WTC11 (cell line): ENCODE results near the gene POF1B. TPM values are rescaled to one million over a fixed set of nuclear protein-coding genes. Genes with fewer than 3 reads are reported as not detected.
"Not testable (repeated sequence)": the region's sequence is repeated elsewhere in the genome, so short reads cannot be mapped to it uniquely, and the experiment has no call there.

ENCODE experiments used
- ATAC-seq: fragments of 200-7000 bp; cut with Tn5 transposase; 2 replicates; pipeline ENCODE4 v1.10.0; 2021; ENCODE audit warnings: mild to moderate bottlenecking, moderate library complexity
- CTCF ChIA-PET: fragments of 300-600 bp; sonication (Branson Sonifier 250); formaldehyde crosslinking; loops from one replicate; lab custom pipeline; 2021; ENCODE audit warnings: antibody characterized with exemption; lab: Charles Lee
- POLR2A ChIA-PET: fragments of 350-600 bp; sonication (Branson Sonifier 250); formaldehyde crosslinking; loops from one replicate; lab custom pipeline; 2021; ENCODE audit warnings: antibody characterized with exemption; lab: Charles Lee
- DNase-seq: peaks from one replicate; pipeline ENCODE4 v3.0.0; 2021; ENCODE audit warnings: low spot score
- H3K27ac Mint-ChIP-seq: 2 replicates; pipeline ENCODE4 v1.8.0; 2021; ENCODE audit warnings: mixed read lengths
- H3K27me3 Mint-ChIP-seq: 2 replicates; pipeline ENCODE4 v1.8.0; 2021; ENCODE audit warnings: low read depth, mild to moderate bottlenecking, moderate library complexity, mixed read lengths
- H3K36me3 Mint-ChIP-seq: 2 replicates; pipeline ENCODE4 v1.8.0; 2021; ENCODE audit warnings: mixed read lengths
- H3K4me1 Mint-ChIP-seq: 2 replicates; pipeline ENCODE4 v1.8.0; 2022; ENCODE audit warnings: mixed read lengths
- H3K4me3 Mint-ChIP-seq: 2 replicates; pipeline ENCODE4 v1.8.0; 2021; ENCODE audit warnings: mild to moderate bottlenecking, moderate library complexity, mixed read lengths
- H3K9me3 Mint-ChIP-seq: 2 replicates; pipeline ENCODE4 v1.8.0; 2021; ENCODE audit warnings: mixed read lengths
- GABPB1 ChIP-seq: sonication (generic); formaldehyde crosslinking; IDR thresholded peaks from 2 replicates; pipeline ENCODE4 v1.8.1; 2023; ENCODE audit warnings: mild to moderate bottlenecking, missing genetic modification reagents
- SP1 ChIP-seq: sonication (generic); formaldehyde crosslinking; conservative IDR thresholded peaks from 2 replicates; pipeline ENCODE4 v1.8.1; 2022; ENCODE audit warnings: missing genetic modification reagents
- ZBTB21 ChIP-seq: sonication (generic); formaldehyde crosslinking; IDR thresholded peaks from 2 replicates; pipeline ENCODE4 v1.8.1; 2023; ENCODE audit warnings: mild to moderate bottlenecking, missing genetic modification reagents, borderline replicate concordance
- ZNF396 ChIP-seq: fragments of 250-450 bp; sonication (Bioruptor Pico); IDR thresholded peaks from 2 replicates; pipeline ENCODE4 v1.8.0; 2021; ENCODE audit warnings: mild to moderate bottlenecking, moderate library complexity, borderline replicate concordance
- total RNA-seq: library from RNA; stranded (reverse); gene quantifications from 3 replicates; pipeline ENCODE4 v1.2.3, GENCODE V29; 2021
- TF ChIP-seq, protein P1 (sequence below): sonication (generic); formaldehyde crosslinking; IDR thresholded peaks from 2 replicates; pipeline ENCODE4 v1.8.1; 2023; ENCODE audit warnings: mild to moderate bottlenecking, missing genetic modification reagents, moderate library complexity
- TF ChIP-seq, protein P2 (sequence below): sonication (generic); formaldehyde crosslinking; IDR thresholded peaks from 2 replicates; pipeline ENCODE4 v1.8.0; 2022; ENCODE audit warnings: mild to moderate bottlenecking, missing genetic modification reagents
- TF ChIP-seq, protein P3 (sequence below): sonication (generic); formaldehyde crosslinking; IDR thresholded peaks from 2 replicates; pipeline ENCODE4 v1.8.1; 2022; ENCODE audit warnings: low read depth, missing genetic modification reagents, borderline replicate concordance
- TF ChIP-seq, protein P4 (sequence below): sonication (generic); formaldehyde crosslinking; IDR thresholded peaks from 2 replicates; pipeline ENCODE4 v1.8.0; 2022; ENCODE audit warnings: missing genetic modification reagents
- TF ChIP-seq, protein P5 (sequence below): fragments of 250-450 bp; sonication (Bioruptor Pico); IDR thresholded peaks from 2 replicates; pipeline ENCODE4 v1.9.0; 2021; ENCODE audit warnings: mild to moderate bottlenecking, borderline replicate concordance

Gene POF1B
- total RNA-seq, 1 experiment from 2014 or later = 0.09 TPM

DNA sequence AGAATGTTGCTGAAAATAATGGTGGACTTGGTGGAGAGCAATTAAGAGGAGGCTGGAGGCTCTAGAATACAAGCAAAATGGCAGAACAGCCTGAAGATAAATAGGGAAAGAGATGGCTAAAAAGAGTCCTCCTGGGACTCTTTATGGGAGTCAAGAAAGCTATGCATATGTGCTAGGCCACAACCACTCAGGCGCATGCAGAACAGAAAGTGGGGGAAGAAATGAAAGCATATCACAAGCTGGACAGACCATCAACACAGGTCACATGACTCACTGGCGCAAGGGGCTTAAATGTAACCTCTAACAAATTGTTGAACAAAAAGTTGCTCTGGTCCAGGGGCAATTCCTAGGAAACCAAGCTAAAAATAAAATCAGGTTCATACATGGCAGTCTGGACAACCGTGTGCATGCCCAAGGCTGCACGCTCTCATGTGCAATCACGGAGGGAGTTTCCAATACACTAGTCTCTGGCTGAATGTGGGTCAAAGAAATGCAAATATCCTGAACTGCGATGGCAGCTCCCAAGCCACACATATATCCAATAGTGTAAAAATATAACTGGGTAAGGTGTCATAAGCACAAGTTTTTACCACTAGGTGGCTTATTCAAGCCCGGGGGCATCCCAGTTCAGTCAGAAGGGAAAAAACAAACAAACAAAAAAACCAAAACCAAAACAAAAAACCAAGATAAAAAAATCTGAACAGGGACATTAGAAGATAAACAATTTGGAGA, 90.3 kb downstream of the POF1B start (continued):
- TF ChIP-seq, protein P1, sequence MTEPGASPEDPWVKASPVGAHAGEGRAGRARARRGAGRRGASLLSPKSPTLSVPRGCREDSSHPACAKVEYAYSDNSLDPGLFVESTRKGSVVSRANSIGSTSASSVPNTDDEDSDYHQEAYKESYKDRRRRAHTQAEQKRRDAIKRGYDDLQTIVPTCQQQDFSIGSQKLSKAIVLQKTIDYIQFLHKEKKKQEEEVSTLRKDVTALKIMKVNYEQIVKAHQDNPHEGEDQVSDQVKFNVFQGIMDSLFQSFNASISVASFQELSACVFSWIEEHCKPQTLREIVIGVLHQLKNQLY (CRISPR knock-in tag) = no peak
- TF ChIP-seq, all 79 proteins: peak for 0

DNA sequence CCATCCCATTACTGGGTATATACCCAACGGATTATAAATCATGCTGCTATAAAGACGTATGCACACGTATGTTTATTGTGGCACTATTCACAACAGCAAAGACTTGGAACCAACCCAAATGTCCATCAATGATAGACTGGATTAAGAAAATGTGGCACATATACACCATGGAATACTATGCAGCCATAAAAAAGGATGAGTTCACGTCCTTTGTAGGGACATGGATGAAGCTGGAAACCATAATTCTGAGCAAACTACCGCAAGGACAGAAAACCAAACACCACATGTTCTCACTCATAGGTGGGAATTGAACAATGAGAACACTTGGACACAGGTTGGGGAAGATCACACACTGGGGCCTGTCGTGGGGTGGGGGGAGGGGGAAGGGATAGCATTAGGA, 94.2 kb downstream of the POF1B start:
- H3K4me3 Mint-ChIP-seq, DNase-seq, H3K27ac Mint-ChIP-seq, H3K27me3 Mint-ChIP-seq, H3K4me1 Mint-ChIP-seq, POLR2A ChIA-PET, CTCF ChIA-PET, H3K36me3 Mint-ChIP-seq, ATAC-seq: not testable (repeated sequence)
- H3K9me3 Mint-ChIP-seq = peaks cover 15% of the 10 kb centered on the region

DNA sequence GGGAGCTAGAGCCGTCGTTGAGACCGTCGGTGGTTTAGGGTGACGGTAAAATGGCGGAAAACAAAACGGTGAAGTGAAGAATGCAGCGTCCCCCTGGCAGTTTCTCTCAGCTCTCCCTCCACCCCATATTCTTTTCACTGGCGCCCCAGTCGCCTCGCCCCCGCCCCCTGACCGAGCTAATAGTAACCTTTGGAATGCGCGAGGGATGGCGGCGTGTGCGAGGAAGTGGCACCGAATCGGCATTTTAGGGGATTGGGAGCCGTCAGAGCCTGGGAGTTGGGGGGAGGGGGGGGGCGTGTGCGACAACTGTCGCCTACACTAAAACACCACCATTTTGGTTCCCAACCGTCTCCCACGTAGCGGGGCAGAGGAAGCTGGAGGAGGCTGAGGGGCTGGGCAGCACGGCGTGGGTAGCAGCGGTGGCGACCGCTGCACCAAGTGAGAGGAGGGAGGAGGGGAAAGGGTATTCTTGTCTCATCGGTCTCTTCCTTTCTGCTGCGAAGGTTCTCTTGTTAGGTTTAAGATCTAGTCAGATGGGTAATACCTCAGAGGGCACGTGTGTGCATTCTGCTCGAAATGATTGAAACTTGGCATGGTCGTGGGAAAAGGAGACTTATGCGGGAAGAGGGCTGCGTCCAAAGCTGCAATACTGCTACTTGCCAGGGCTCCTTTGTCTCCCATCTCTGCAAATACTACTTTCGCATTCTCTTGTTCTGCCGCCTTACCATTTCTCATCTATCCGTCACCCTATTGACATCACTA, 134.8 kb downstream of the POF1B start:
- no peaks in the 10 kb centered on the region for H3K27me3 Mint-ChIP-seq
- peaks cover 8% of the 10 kb centered on the region for H3K36me3 Mint-ChIP-seq
- no peaks in the 10 kb centered on the region for H3K9me3 Mint-ChIP-seq
- H3K4me1 Mint-ChIP-seq = peaks cover 24% of the 10 kb centered on the region
- POLR2A ChIA-PET = no interaction called here
- H3K27ac Mint-ChIP-seq = peak overlapping the region; percentile 98
- peak; percentile 19 for DNase-seq
- H3K4me3 Mint-ChIP-seq = peak overlapping the region; percentile 96
- TF ChIP-seq ZNF396 = no peak
- TF ChIP-seq, protein P2, sequence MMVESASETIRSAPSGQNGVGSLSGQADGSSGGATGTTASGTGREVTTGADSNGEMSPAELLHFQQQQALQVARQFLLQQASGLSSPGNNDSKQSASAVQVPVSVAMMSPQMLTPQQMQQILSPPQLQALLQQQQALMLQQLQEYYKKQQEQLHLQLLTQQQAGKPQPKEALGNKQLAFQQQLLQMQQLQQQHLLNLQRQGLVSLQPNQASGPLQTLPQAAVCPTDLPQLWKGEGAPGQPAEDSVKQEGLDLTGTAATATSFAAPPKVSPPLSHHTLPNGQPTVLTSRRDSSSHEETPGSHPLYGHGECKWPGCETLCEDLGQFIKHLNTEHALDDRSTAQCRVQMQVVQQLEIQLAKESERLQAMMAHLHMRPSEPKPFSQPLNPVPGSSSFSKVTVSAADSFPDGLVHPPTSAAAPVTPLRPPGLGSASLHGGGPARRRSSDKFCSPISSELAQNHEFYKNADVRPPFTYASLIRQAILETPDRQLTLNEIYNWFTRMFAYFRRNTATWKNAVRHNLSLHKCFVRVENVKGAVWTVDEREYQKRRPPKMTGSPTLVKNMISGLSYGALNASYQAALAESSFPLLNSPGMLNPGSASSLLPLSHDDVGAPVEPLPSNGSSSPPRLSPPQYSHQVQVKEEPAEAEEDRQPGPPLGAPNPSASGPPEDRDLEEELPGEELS (CRISPR knock-in tag) = no peak
- TF ChIP-seq, all 79 proteins: peak for 0
- peak; percentile 21 for ATAC-seq
- CTCF ChIA-PET = interaction anchor here (0.6 to 1.9 kb wide), 3 partner anchors 135 to 777 kb away, joined by 4 to 8 read pairs (median 4); no protein-coding TSS in a partner anchor

DNA sequence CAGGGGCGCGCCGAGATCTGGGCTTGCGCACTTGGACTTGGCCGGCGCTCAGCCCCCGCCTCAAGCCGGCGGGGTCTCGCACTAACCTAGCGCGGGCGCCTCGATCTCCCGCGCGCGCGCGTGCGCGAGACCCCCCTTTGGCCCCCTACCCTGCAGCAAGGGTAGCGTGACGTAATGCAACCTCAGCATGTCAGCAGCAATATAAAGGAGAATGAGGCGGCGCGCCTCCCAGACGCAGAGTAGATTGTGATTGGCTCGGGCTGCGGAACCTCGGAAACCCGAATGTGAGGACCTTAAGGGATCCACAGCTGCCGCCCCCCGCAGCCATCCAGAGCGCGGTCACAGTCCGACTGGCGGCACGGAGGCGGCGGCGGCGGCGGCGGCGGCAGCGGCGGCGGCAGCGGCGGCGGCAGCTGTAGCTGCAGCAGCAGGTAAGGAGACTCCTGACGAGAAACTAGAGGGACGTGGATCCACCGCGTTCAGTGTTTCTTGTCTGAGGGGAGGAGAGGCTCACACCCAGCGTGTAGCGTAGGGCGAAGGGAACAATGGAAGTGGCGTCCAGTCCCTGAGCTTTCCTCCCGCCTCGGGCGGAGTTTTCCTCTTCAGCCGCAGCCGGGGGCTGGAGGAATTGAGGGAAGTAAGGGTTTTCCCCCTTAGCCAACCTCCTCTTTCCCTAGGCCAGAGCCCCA, 135.6 kb downstream of the POF1B start, which contains the start of the genes SATL1 and ZNF711:
SATL1 (minus strand) TSS at position 19 of the 689 bp plus-strand sequence. CDS start 134,811 bp downstream, outside the sequence.
ZNF711 (plus strand) TSS at position 231 of the 689 bp plus-strand sequence. CDS start 3,582 bp downstream, outside the sequence.
- ChIA-PET POLR2A (no interaction called here), CTCF (interaction anchor here (0.6 to 1.9 kb wide), 2 partner anchors 135 to 515 kb away, joined by 4 to 8 read pairs; no protein-coding TSS in a partner anchor)
- DNase-seq = peak; percentile 74
- peak; percentile 91 for ATAC-seq
- Mint-ChIP-seq H3K4me3 (peak within 1 kb of the TSS; percentile 96), H3K36me3 (peaks cover 7% of the 10 kb centered on the region), H3K27ac (peak within 1 kb of the TSS; percentile 98), H3K9me3 (no peaks in the 10 kb centered on the region), H3K27me3 (no peaks in the 10 kb centered on the region), H3K4me1 (peaks cover 24% of the 10 kb centered on the region)
- TF ChIP-seq SP1 = peak; percentile 50; the same call in 1 of the 2 replicates
- peak; percentile 83; the same call in 1 of the 2 replicates for TF ChIP-seq ZBTB21 (CRISPR knock-in tag)
- TF ChIP-seq, protein P3, sequence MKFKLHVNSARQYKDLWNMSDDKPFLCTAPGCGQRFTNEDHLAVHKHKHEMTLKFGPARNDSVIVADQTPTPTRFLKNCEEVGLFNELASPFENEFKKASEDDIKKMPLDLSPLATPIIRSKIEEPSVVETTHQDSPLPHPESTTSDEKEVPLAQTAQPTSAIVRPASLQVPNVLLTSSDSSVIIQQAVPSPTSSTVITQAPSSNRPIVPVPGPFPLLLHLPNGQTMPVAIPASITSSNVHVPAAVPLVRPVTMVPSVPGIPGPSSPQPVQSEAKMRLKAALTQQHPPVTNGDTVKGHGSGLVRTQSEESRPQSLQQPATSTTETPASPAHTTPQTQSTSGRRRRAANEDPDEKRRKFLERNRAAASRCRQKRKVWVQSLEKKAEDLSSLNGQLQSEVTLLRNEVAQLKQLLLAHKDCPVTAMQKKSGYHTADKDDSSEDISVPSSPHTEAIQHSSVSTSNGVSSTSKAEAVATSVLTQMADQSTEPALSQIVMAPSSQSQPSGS (CRISPR knock-in tag) = no peak

DNA sequence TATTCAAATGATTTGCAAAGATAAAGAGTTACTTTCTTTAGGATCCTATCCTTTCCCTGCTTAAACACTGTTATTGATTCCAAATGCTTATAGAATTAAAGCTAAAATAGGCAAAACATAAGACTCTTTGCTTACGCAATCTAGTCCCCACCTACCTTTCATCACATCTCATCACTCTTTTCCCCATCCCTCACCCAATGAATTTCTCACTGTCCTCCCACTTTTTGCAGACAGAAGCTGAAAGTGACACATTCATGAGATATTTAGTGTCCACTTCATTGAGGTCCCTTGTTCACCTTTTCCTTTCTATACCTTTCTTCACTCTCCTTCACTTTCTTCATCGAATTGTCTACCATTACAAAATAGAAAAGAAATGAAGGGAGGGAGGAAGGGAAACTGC, 136.3 kb downstream of the POF1B start:
- Mint-ChIP-seq H3K36me3 (0 out of 2 replicates have a peak, but pooled peaks cover 2% of the 10 kb centered on the region), H3K27me3 (no peaks in the 10 kb centered on the region), H3K4me3 (peak overlapping the region; percentile 96), H3K9me3 (no peaks in the 10 kb centered on the region), H3K27ac (peak overlapping the region; percentile 96), H3K4me1 (peaks cover 22% of the 10 kb centered on the region)
- POLR2A ChIA-PET = no interaction called here
- ATAC-seq (no peak), DNase-seq (no peak)
- CTCF ChIA-PET = no interaction called here
- TF ChIP-seq, protein P4, sequence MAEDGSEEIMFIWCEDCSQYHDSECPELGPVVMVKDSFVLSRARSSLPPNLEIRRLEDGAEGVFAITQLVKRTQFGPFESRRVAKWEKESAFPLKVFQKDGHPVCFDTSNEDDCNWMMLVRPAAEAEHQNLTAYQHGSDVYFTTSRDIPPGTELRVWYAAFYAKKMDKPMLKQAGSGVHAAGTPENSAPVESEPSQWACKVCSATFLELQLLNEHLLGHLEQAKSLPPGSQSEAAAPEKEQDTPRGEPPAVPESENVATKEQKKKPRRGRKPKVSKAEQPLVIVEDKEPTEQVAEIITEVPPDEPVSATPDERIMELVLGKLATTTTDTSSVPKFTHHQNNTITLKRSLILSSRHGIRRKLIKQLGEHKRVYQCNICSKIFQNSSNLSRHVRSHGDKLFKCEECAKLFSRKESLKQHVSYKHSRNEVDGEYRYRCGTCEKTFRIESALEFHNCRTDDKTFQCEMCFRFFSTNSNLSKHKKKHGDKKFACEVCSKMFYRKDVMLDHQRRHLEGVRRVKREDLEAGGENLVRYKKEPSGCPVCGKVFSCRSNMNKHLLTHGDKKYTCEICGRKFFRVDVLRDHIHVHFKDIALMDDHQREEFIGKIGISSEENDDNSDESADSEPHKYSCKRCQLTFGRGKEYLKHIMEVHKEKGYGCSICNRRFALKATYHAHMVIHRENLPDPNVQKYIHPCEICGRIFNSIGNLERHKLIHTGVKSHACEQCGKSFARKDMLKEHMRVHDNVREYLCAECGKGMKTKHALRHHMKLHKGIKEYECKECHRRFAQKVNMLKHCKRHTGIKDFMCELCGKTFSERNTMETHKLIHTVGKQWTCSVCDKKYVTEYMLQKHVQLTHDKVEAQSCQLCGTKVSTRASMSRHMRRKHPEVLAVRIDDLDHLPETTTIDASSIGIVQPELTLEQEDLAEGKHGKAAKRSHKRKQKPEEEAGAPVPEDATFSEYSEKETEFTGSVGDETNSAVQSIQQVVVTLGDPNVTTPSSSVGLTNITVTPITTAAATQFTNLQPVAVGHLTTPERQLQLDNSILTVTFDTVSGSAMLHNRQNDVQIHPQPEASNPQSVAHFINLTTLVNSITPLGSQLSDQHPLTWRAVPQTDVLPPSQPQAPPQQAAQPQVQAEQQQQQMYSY (CRISPR knock-in tag) = no peak
- no peak for TF ChIP-seq GABPB1 (CRISPR knock-in tag)
- TF ChIP-seq, protein P5, sequence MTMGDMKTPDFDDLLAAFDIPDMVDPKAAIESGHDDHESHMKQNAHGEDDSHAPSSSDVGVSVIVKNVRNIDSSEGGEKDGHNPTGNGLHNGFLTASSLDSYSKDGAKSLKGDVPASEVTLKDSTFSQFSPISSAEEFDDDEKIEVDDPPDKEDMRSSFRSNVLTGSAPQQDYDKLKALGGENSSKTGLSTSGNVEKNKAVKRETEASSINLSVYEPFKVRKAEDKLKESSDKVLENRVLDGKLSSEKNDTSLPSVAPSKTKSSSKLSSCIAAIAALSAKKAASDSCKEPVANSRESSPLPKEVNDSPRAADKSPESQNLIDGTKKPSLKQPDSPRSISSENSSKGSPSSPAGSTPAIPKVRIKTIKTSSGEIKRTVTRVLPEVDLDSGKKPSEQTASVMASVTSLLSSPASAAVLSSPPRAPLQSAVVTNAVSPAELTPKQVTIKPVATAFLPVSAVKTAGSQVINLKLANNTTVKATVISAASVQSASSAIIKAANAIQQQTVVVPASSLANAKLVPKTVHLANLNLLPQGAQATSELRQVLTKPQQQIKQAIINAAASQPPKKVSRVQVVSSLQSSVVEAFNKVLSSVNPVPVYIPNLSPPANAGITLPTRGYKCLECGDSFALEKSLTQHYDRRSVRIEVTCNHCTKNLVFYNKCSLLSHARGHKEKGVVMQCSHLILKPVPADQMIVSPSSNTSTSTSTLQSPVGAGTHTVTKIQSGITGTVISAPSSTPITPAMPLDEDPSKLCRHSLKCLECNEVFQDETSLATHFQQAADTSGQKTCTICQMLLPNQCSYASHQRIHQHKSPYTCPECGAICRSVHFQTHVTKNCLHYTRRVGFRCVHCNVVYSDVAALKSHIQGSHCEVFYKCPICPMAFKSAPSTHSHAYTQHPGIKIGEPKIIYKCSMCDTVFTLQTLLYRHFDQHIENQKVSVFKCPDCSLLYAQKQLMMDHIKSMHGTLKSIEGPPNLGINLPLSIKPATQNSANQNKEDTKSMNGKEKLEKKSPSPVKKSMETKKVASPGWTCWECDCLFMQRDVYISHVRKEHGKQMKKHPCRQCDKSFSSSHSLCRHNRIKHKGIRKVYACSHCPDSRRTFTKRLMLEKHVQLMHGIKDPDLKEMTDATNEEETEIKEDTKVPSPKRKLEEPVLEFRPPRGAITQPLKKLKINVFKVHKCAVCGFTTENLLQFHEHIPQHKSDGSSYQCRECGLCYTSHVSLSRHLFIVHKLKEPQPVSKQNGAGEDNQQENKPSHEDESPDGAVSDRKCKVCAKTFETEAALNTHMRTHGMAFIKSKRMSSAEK (CRISPR knock-in tag) = no peak
